Activated CD8-positive, alpha-beta memory T cell treated with anti-CD3 and anti-CD28 coated beads, Interleukin-2, amount 50 U/mL, for 4 hours (primary cell): Measurements from ENCODE around the gene ARHGEF4.

Experiments used
- DNase-seq: peaks from one replicate; pipeline ENCODE4 v3.0.0-alpha.2; 2020

Gene ARHGEF4

GRCh38 chr2:130818809-130819208 lies 17.9 kb upstream of the ARHGEF4 start:
- DNase-seq = no peak

GRCh38 chr2:130819226-130819607 lies 17.5 kb upstream of the ARHGEF4 start:
- no peak for DNase-seq

- DNase-seq = no peak
Observed at GRCh38 chr2:130819608-130820278, 17.0 kb upstream of the ARHGEF4 start.

GRCh38 chr2:130820279-130820861 lies 16.3 kb upstream of the ARHGEF4 start:
- no peak for DNase-seq

GRCh38 chr2:130821867-130822266 lies 14.8 kb upstream of the ARHGEF4 start:
- DNase-seq = no peak

- DNase-seq = no peak
Observed at GRCh38 chr2:130822766-130823165, 13.9 kb upstream of the ARHGEF4 start.

- no peak for DNase-seq
Observed at GRCh38 chr2:130823171-130823885, 13.4 kb upstream of the ARHGEF4 start.

- no peak for DNase-seq
Observed at GRCh38 chr2:130823886-130824491, 12.7 kb upstream of the ARHGEF4 start.

- DNase-seq = peak; percentile 54
Observed at GRCh38 chr2:130824492-130825061, 12.1 kb upstream of the ARHGEF4 start.

GRCh38 chr2:130825231-130825965 lies 11.3 kb upstream of the ARHGEF4 start:
- DNase-seq = no peak

- DNase-seq = no peak
Observed at GRCh38 chr2:130825966-130826253, 10.8 kb upstream of the ARHGEF4 start.

GRCh38 chr2:130826419-130826818 lies 10.3 kb upstream of the ARHGEF4 start:
- DNase-seq = no peak

- DNase-seq = no peak
Observed at GRCh38 chr2:130826821-130827501, 9.8 kb upstream of the ARHGEF4 start.

- DNase-seq = no peak
Observed at GRCh38 chr2:130827502-130828251, 9.0 kb upstream of the ARHGEF4 start.

GRCh38 chr2:130828461-130828860 lies 8.3 kb upstream of the ARHGEF4 start:
- no peak for DNase-seq

GRCh38 chr2:130829015-130829414 lies 7.7 kb upstream of the ARHGEF4 start:
- DNase-seq = no peak

GRCh38 chr2:130830538-130830937 lies 6.2 kb upstream of the ARHGEF4 start:
- DNase-seq = no peak

- DNase-seq = no peak
Observed at GRCh38 chr2:130831356-130831755, 5.4 kb upstream of the ARHGEF4 start.

- no peak for DNase-seq
Observed at GRCh38 chr2:130832296-130832940, 4.3 kb upstream of the ARHGEF4 start.

GRCh38 chr2:130834091-130834930 lies 2.4 kb upstream of the ARHGEF4 start:
- DNase-seq = no peak
